Osteoblast (primary cell): ENCODE measurements around the gene DPH6. TPM values are rescaled to one million over a fixed set of nuclear protein-coding genes. Genes with fewer than 3 reads are reported as not detected.

Source experiments
- DNase-seq: peaks from one replicate; pipeline ENCODE4 v3.0.0; 2011; ENCODE audit warnings: low spot score, mixed read lengths; ENCODE audit not compliant: insufficient read length; ENCODE audit errors: missing footprints
- H2AFZ ChIP-seq: 2 replicates; pipeline ENCODE4 v1.6.0; 2011; ENCODE audit warnings: mild to moderate bottlenecking, low read length
- H3K27ac ChIP-seq: 2 replicates; pipeline ENCODE4 v1.5.1; 2011; ENCODE audit warnings: mild to moderate bottlenecking, low read depth, low read length, moderate library complexity
- H3K27me3 ChIP-seq: 2 replicates; pipeline ENCODE4 v1.6.0; 2012; ENCODE audit warnings: mild to moderate bottlenecking, control low read depth, inconsistent platforms, low read length, moderate library complexity; ENCODE audit not compliant: insufficient read depth
- H3K36me3 ChIP-seq: 2 replicates; pipeline ENCODE4 v1.5.1; 2011; ENCODE audit warnings: mild to moderate bottlenecking, low read length, control low read depth, moderate library complexity; ENCODE audit not compliant: insufficient read depth
- H3K4me1 ChIP-seq: 2 replicates; pipeline ENCODE4 v1.5.1; 2011; ENCODE audit warnings: mild to moderate bottlenecking, low read length, control low read depth, moderate library complexity; ENCODE audit not compliant: insufficient read depth
- H3K4me2 ChIP-seq: 2 replicates; pipeline ENCODE4 v1.6.0; 2011; ENCODE audit warnings: mild to moderate bottlenecking, low read length; ENCODE audit not compliant: insufficient read depth
- H3K4me3 ChIP-seq: fragments of 200-600 bp; sonication (generic); 3 replicates; pipeline ENCODE4 v1.5.1; 2012; ENCODE audit warnings: mild to moderate bottlenecking, low read length, inconsistent platforms; ENCODE audit not compliant: insufficient read depth
- H3K79me2 ChIP-seq: 2 replicates; pipeline ENCODE4 v1.6.0; 2012; ENCODE audit warnings: mild to moderate bottlenecking, low read length, control low read depth, inconsistent platforms; ENCODE audit not compliant: insufficient read depth
- H3K9me3 ChIP-seq: 2 replicates; pipeline ENCODE4 v1.5.1; 2011; ENCODE audit warnings: low read depth, low read length, control low read depth
- H4K20me1 ChIP-seq: 2 replicates; pipeline ENCODE4 v1.6.0; 2012; ENCODE audit warnings: mild to moderate bottlenecking, low read length, control low read depth; ENCODE audit not compliant: insufficient read depth
- CTCF ChIP-seq: IDR thresholded peaks from 2 replicates; pipeline ENCODE4 v1.5.1; 2011; ENCODE audit warnings: mild to moderate bottlenecking, low read depth, low read length, moderate library complexity; ENCODE audit errors: extremely low read depth
- total RNA-seq: library from RNA; depleted of rRNA; stranded (reverse); fragments of >200 nt; gene quantifications from 2 replicates; pipeline ENCODE4 v1.2.3, GENCODE V29; 2012

DPH6 gene
- total RNA-seq, 1 donor, result 20.6 TPM

GRCh38 chr15:35479423-35479822 lies 66.5 kb downstream of the DPH6 start:
- Histone ChIP-seq H3K27ac (no peak overlapping the region), H3K4me2 (no peak overlapping the region), H4K20me1 (no peaks in the 10 kb centered on the region)

GRCh38 chr15:35477312-35478262 lies 68.4 kb downstream of the DPH6 start:
- no peaks in the 10 kb centered on the region for H3K27me3 ChIP-seq
- H3K9me3 ChIP-seq, result no peaks in the 10 kb centered on the region
- no peak overlapping the region for H3K4me3 ChIP-seq
- H4K20me1 ChIP-seq, result no peaks in the 10 kb centered on the region
- no peak for DNase-seq
- H3K36me3 ChIP-seq, result no peaks in the 10 kb centered on the region
- H3K27ac ChIP-seq, result no peak overlapping the region
- no peak for TF ChIP-seq CTCF
- no peak overlapping the region for H2AFZ ChIP-seq
- H3K4me2 ChIP-seq, result no peak overlapping the region
- H3K4me1 ChIP-seq, result peaks cover 9% of the 10 kb centered on the region
- no peaks in the 10 kb centered on the region for H3K79me2 ChIP-seq

More at GRCh38 chr15:35479423-35479822, 66.5 kb downstream of the DPH6 start:
- Histone ChIP-seq H3K4me1 (peaks cover 9% of the 10 kb centered on the region), H3K9me3 (no peaks in the 10 kb centered on the region), H2AFZ (no peak overlapping the region), H3K36me3 (no peaks in the 10 kb centered on the region), H3K79me2 (no peaks in the 10 kb centered on the region), H3K4me3 (no peak overlapping the region), H3K27me3 (no peaks in the 10 kb centered on the region)
- no peak for DNase-seq
- no peak for TF ChIP-seq CTCF

- H3K4me3 ChIP-seq, result no peak overlapping the region
- H3K36me3 ChIP-seq, result no peaks in the 10 kb centered on the region
- H3K4me2 ChIP-seq, result no peak overlapping the region
- H3K79me2 ChIP-seq, result no peaks in the 10 kb centered on the region
- no peak for DNase-seq
- H2AFZ ChIP-seq, result no peak overlapping the region
- H4K20me1 ChIP-seq, result no peaks in the 10 kb centered on the region
- H3K9me3 ChIP-seq, result no peaks in the 10 kb centered on the region
- H3K27me3 ChIP-seq, result no peaks in the 10 kb centered on the region
- TF ChIP-seq CTCF, result no peak
- no peaks in the 10 kb centered on the region for H3K4me1 ChIP-seq
- H3K27ac ChIP-seq, result no peak overlapping the region
Observed at GRCh38 chr15:35471024-35471423, 74.9 kb downstream of the DPH6 start.

GRCh38 chr15:35470441-35470840 lies 75.5 kb downstream of the DPH6 start:
- Histone ChIP-seq H2AFZ (no peak overlapping the region), H3K36me3 (no peaks in the 10 kb centered on the region), H3K27ac (no peak overlapping the region), H3K9me3 (no peaks in the 10 kb centered on the region), H3K27me3 (no peaks in the 10 kb centered on the region), H3K4me1 (no peaks in the 10 kb centered on the region), H3K79me2 (no peaks in the 10 kb centered on the region), H3K4me3 (no peak overlapping the region), H3K4me2 (no peak overlapping the region), H4K20me1 (no peaks in the 10 kb centered on the region)
- no peak for DNase-seq
- TF ChIP-seq CTCF, result no peak
